OCI-LY3 (cell line): ENCODE results near the gene RPL9.

Experiments
- H2AFZ ChIP-seq: fragments of 200-600, 300-600 bp; shearing (Covaris generic); 2 replicates; pipeline ENCODE4 v1.6.0; 2014; ENCODE audit warnings: antibody characterized with exemption, low read depth, low read length
- H3K27ac ChIP-seq: fragments of 200-600, 300-600 bp; sonication (generic); 2 replicates; pipeline ENCODE4 v1.5.1; 2014; ENCODE audit warnings: mild to moderate bottlenecking, low read length, moderate library complexity, mixed read lengths
- H3K27me3 ChIP-seq: fragments of 200-600, 300-600 bp; sonication (generic); 2 replicates; pipeline ENCODE4 v1.6.1; 2014; ENCODE audit warnings: low read depth, low read length, mixed read lengths
- H3K36me3 ChIP-seq: fragments of 200-600, 300-600 bp; sonication (generic); replicated peaks from 2 replicates; pipeline ENCODE3; 2014; ENCODE audit warnings: low read depth, low read length, mixed read lengths
- H3K4me1 ChIP-seq: fragments of 300-600, 200-600 bp; sonication (generic); 2 replicates; pipeline ENCODE4 v1.6.1; 2014; ENCODE audit warnings: low read length, mixed read lengths
- H3K4me2 ChIP-seq: fragments of 200-600, 300-600 bp; sonication (generic); 2 replicates; pipeline ENCODE4 v1.6.1; 2014; ENCODE audit warnings: low read length, mixed read lengths
- H3K4me3 ChIP-seq: fragments of 300-600, 200-600 bp; sonication (generic); 2 replicates; pipeline ENCODE4 v1.5.1; 2014; ENCODE audit warnings: antibody characterized with exemption, mild to moderate bottlenecking, low read length, moderate library complexity
- H3K79me2 ChIP-seq: fragments of 300-600, 200-600 bp; shearing (Covaris generic); 2 replicates; pipeline ENCODE4 v1.6.1; 2014; ENCODE audit warnings: mild to moderate bottlenecking, low read length, mixed read lengths
- H3K9ac ChIP-seq: fragments of 300-600, 200-600 bp; shearing (Covaris generic); 2 replicates; pipeline ENCODE4 v1.6.0; 2014; ENCODE audit warnings: mild to moderate bottlenecking, low read length, moderate library complexity
- H3K9me3 ChIP-seq: fragments of 200-600, 300-600 bp; shearing (Covaris generic); 2 replicates; pipeline ENCODE4 v1.6.1; 2014; ENCODE audit warnings: low read length, mixed read lengths; ENCODE audit not compliant: insufficient read depth
- H4K20me1 ChIP-seq: fragments of 200-600, 300-600 bp; sonication (generic); 2 replicates; pipeline ENCODE4 v1.6.1; 2016; ENCODE audit warnings: low read length, mixed read lengths; ENCODE audit not compliant: insufficient read depth
- EZH2phosphoT487 ChIP-seq: fragments of 200-600 bp; shearing (Covaris generic); IDR thresholded peaks from 2 replicates; pipeline ENCODE4 v1.6.1; 2018; ENCODE audit warnings: antibody characterized with exemption, mixed run types, low read depth
- TF ChIP-seq, protein P1 (sequence below): fragments of 200-600, 300-600 bp; sonication (generic); IDR thresholded peaks from 2 replicates; pipeline ENCODE4 v1.5.1; 2014; ENCODE audit warnings: antibody characterized with exemption, low read length, low read depth

The RPL9 gene

GRCh38 chr4:39456946-39457763 is 1.6 kb downstream of the RPL9 start:
- Histone ChIP-seq H3K27ac (peak overlapping the region; percentile 65), H4K20me1 (peaks cover 52% of the 10 kb centered on the region), H3K4me2 (peak overlapping the region; percentile 86), H3K4me3 (peak overlapping the region; percentile 96), H3K4me1 (peaks cover 20% of the 10 kb centered on the region), H3K9ac (peak overlapping the region; percentile 98), H3K36me3 (peaks cover 63% of the 10 kb centered on the region), H3K9me3 (no peaks in the 10 kb centered on the region), H3K27me3 (no peaks in the 10 kb centered on the region), H2AFZ (no peak overlapping the region), H3K79me2 (peaks cover 59% of the 10 kb centered on the region)
- TF ChIP-seq, protein P1, sequence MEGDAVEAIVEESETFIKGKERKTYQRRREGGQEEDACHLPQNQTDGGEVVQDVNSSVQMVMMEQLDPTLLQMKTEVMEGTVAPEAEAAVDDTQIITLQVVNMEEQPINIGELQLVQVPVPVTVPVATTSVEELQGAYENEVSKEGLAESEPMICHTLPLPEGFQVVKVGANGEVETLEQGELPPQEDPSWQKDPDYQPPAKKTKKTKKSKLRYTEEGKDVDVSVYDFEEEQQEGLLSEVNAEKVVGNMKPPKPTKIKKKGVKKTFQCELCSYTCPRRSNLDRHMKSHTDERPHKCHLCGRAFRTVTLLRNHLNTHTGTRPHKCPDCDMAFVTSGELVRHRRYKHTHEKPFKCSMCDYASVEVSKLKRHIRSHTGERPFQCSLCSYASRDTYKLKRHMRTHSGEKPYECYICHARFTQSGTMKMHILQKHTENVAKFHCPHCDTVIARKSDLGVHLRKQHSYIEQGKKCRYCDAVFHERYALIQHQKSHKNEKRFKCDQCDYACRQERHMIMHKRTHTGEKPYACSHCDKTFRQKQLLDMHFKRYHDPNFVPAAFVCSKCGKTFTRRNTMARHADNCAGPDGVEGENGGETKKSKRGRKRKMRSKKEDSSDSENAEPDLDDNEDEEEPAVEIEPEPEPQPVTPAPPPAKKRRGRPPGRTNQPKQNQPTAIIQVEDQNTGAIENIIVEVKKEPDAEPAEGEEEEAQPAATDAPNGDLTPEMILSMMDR: no peak
- TF ChIP-seq EZH2phosphoT487: no peak

DNA sequence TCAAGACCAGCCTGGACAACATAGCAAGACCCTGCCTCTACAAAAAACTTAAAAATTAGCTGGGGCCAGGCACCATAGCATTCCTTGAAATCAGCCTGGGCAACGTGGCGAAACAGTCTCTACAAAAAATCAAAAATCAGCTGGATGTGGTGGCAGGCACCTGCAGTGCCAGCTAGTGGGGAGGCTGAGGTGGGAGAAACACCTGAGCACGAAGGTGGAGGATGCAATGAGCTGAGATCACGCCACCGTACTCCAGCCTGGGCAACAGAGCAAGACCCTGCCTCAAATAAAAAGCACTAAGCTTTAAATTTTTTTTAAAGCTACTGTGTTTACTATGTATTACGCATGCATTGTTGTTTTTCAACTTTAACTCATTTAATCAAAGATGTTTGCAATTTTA is 3.2 kb downstream of the RPL9 start:
- Histone ChIP-seq H3K36me3 (peaks cover 75% of the 10 kb centered on the region), H2AFZ (no peak overlapping the region), H3K27ac (no peak overlapping the region), H3K79me2 (peaks cover 52% of the 10 kb centered on the region), H3K9me3 (no peaks in the 10 kb centered on the region), H3K4me1 (peaks cover 17% of the 10 kb centered on the region), H4K20me1 (peaks cover 65% of the 10 kb centered on the region), H3K9ac (no peak overlapping the region), H3K4me3 (no peak overlapping the region), H3K27me3 (no peaks in the 10 kb centered on the region), H3K4me2 (no peak overlapping the region)
- TF ChIP-seq, protein P1: no peak
- no peak for TF ChIP-seq EZH2phosphoT487

GRCh38 chr4:39453738-39454137 is 5.0 kb downstream of the RPL9 start:
- no peak overlapping the region for H3K9ac ChIP-seq
- no peaks in the 10 kb centered on the region for H3K9me3 ChIP-seq
- H3K4me3 ChIP-seq: no peak overlapping the region
- no peak overlapping the region for H2AFZ ChIP-seq
- H3K79me2 ChIP-seq: peaks cover 38% of the 10 kb centered on the region
- no peak overlapping the region for H3K27ac ChIP-seq
- no peaks in the 10 kb centered on the region for H3K27me3 ChIP-seq
- H3K4me1 ChIP-seq: peaks cover 15% of the 10 kb centered on the region
- peaks cover 86% of the 10 kb centered on the region for H3K36me3 ChIP-seq
- no peak overlapping the region for H3K4me2 ChIP-seq
- H4K20me1 ChIP-seq: peaks cover 70% of the 10 kb centered on the region
- no peak for TF ChIP-seq EZH2phosphoT487
- TF ChIP-seq, protein P1: no peak

- peaks cover 70% of the 10 kb centered on the region for H4K20me1 ChIP-seq
- H3K4me2 ChIP-seq: no peak overlapping the region
- H3K9me3 ChIP-seq: no peaks in the 10 kb centered on the region
- H3K9ac ChIP-seq: no peak overlapping the region
- peaks cover 15% of the 10 kb centered on the region for H3K4me1 ChIP-seq
- no peak overlapping the region for H3K4me3 ChIP-seq
- no peak for TF ChIP-seq EZH2phosphoT487
- TF ChIP-seq, protein P1: no peak
- no peak overlapping the region for H3K27ac ChIP-seq
- H3K27me3 ChIP-seq: no peaks in the 10 kb centered on the region
- no peak overlapping the region for H2AFZ ChIP-seq
- peaks cover 31% of the 10 kb centered on the region for H3K79me2 ChIP-seq
- peaks cover 86% of the 10 kb centered on the region for H3K36me3 ChIP-seq
These were observed 5.7 kb downstream of the RPL9 start for GRCh38 chr4:39452860-39453587.
